Activated effector memory CD4-positive, alpha-beta T cell treated with Interleukin-2 at 50 U/mL for 16 hours (primary cell): ENCODE results near the gene RPS6KA2.
"Not testable (repeated sequence)": the region's sequence is repeated elsewhere in the genome, so short reads cannot be mapped to it uniquely, and the experiment has no call there.

ENCODE experiments used
- DNase-seq: peaks from one replicate; pipeline ENCODE4 v3.0.0-alpha.2; 2020

The RPS6KA2 gene

DNA sequence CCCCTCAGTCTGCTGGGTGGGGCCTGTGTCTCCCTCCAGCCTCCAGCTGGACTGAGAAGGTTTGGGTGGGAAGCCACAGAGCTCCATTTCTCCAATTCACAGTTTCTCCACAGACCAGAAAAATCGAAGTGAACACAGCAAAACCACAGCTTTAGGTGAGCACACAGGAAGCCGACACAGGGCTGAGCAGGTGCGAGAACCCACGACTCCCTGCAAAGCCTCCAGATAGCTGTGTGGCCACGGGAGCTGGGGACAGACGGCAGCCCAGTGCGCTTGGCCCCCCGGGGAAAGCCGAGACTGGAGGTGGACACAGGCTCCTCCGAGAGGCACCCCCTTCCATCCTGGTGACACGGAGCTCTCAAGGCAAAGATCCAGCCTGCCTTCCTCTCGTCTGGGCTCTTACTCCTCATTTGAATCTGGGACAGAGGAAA is 215.3 kb downstream of the RPS6KA2 start:
- DNase-seq: peak; percentile 46

DNA sequence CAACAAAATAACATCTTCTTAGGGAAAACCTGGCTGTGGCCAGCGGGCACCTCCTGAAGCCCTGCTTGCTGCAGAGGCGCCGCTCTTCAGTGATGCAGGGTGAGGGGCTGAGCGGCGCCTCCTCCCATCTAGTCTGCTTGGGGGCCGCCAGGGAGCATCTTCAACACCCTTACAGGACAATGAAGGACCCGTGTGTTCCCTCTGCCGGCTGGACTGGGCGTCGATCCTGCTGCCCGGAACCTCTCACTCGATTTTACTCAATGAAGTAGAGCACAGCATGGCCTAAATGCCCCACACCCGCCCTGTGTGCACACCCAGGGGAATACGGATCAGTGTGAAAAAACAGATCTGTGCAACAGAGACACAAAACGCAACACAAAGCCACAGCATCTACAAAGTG is 215.8 kb downstream of the RPS6KA2 start:
- DNase-seq: no peak

DNA sequence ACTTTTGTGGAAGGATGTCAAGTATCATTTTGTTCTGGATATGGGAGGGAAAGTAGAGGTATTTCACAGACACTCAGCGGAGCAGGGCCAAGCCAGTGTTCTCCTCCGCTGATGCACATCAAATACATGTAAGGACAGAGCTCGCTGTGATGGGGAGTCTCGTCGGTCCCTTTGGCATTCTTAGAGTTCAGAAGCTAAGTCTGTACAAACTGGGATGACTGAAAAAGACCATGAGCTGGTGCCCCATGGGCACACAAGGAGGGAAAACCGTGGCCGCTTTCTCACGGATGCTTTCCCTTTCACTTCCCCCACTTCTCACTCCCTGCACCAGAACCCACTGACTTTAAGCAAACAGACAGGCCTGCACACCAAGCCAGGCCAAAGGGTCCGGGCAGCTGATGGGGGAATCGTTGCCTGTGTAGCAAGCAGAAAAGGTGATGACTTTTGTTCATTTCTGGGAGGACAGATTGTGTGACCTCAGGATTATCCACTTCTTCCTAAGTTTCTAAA is 216.6 kb downstream of the RPS6KA2 start:
- no peak for DNase-seq

DNA sequence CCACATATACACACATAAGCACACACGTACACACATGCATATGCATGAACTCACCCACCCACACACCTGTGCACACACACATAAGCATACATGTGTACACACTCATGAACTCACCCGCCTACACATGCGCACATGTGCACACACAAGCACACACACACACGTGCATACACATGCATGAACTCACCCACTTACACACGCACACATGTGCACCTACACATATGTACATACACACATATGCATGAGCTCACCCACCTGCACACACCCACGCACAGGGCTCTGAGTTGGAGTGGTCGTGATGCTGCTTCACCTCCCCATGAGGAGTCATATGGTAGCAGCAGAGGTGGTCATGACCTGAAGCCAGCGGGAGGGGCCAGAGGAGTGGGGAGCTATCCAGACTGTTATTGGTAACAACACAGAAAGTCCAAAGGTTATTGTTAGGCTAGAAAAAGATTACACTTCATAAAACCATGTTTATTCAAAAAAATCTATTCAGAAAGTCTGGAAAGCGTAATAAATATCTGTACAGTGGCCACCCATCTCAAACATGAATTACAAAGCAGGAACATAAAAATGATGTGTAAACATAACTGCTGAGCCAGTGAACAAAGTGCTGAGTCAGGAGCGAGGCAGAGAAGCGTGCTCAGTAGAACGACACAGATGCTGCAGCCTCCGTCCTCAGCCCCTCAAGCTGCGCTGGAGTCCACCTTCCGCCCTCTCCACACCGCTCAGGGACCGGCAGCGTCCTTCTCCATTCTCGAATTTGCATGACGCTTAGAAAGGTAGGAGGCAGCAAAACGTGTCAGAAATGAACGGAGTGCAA is 217.9 kb downstream of the RPS6KA2 start:
- DNase-seq: no peak

DNA sequence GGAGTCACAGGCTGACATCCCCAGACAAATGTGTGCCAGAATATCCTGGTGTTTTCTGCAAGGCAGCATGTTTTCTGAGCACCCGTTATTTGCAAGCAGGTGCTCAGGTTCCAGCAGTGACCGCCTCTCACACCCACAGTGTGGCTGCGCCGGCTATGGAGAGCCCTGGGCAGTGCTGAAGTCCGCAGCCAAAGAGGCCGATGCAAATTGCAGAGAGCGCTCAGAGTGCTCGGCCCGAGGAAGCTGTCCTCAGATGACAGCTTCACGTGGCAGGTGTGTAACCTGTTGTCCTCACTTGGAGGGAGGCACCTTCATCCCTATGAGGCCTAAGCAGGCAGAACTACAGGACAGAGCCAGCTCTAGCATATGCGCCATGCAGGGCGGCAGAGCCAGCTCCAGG is 220.9 kb downstream of the RPS6KA2 start:
- DNase-seq: no peak

DNA sequence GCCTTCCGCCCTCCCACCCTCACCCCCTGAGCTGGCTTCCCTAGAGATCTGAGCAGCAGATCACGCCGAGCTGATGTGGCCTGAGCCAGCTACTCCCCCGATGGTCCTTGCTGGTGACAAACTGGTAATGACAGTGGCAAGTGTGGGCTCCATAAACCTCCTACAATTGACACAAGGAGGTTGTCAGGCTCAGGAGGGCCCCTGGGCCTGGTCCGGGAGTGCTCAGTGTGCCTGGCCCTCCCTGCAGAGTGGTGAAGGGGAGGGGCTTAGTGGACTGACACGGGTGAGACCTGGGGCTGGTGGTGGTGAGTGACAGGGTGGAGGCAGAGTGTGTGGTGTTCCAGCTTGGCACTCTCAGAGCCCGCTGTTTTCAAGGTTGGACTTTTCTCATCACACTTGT is 221.7 kb downstream of the RPS6KA2 start:
- DNase-seq: no peak

DNA sequence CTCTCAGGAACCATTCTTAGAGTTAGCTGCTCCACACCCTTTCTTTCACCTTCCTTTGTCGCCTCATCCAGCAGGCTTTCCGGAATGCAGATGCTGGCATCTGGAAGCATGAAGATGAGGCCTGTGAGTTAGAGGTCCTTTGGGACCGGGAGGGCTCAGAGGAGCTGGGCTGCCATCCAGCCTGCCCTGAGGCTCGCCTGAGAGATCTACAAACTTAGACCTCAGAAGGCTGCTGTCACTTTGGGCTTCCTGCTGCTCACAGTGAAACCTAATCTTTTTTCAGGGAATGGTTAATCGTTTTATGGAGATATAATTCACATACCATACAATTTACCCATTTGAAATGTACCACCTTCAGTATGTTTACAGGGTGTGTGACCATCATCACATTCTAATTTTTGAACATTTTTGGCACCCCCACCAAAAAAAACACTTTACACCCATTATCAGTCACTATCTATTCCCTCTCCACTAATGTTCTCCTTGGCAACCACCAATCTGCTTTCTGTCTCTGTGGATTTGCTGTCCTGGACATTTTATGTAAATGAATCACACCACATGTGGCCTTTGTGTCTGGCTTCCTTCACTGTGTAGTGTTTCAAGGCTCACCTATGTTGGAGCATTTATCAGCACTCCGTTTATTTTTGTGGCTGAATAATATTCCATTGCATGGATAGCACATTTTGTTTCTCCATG is 224.3 kb downstream of the RPS6KA2 start:
- DNase-seq: no peak

DNA sequence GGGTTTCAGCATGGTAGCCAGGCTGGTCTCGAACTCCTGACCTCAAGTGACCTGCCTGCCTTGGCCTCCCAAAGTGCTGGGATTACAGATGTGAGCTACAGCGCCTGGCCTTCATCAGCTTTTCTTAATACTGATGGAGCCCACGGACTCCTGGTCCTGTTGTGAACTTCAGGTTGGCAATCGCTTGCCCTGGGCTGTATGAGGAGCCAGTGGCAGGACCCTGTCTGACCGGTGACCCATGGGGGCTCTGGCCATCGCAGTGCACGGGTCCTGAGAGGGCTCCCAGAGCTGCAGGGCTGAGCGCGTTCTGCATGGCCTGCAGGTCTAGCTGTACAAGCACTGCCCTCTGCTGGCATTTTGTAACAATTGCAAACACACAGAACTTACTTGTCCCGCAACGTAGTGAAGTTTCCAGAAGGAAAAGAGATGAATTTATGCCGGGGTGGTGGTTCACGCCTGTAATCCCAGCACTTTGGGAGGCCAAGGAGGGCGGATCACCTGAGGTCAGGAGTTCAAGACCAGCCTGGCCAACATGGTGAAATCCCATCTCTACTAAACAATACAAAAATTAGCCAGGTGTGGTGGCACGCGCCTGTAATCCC is 226.3 kb downstream of the RPS6KA2 start:
- peak; percentile 32 for DNase-seq

DNA sequence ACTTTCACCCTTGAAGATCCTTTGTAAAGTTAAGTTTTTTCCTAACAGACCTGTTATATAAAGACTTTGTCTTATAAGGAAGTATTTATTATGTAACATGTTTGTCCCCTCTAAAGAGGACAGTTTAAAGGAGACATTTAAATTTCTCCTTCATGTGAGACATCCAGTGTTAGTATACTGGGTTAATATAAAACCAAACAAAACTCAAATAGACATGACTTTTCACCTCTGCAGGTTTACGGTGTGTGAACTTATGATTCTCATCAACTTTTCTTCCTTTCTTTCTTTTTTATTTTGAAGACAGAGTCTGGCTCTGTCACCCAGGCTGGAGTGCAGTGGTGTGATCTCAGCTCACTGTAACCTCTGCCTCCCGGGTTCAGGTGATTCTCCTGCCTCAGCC is 226.9 kb downstream of the RPS6KA2 start:
- DNase-seq: no peak

DNA sequence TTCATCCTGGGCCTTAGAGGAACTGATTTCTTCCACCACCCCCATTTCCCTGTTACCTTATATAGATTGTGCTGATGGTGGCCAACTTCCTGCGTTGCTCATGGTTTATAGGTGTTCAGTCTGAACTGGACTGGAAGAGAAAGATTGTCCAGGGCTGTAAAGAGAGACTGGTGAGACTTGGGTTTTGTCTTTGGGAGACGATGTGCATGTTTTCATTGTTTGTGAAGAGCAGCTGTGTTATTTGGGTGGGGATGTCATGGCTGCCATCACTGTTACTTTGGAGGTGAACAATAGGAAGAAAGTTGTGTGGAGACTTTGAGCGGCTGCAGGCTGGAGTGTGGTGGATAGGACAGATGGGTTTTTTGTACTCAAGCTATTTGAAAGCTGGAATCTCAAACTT is 228.7 kb downstream of the RPS6KA2 start:
- no peak for DNase-seq

DNA sequence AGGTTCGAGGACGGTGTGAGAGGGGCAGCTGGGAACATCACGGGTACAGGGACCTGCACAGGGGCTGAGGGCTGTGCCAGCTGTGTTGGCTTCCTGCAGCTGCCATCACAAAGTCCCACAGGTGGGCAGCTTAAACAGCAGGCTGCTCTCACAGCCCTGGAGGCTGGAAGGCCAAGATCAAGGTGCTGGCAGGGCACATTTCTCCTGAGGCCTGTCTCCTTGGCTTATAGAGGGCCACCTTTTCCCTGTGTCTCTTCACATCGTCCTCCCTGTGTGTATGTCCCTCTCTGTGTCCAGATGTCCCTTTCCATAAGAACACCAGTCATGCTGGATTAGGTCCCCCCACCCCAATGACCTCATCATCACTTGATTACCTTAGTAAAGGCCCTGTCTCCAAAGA is 229.2 kb downstream of the RPS6KA2 start:
- no peak for DNase-seq

DNA sequence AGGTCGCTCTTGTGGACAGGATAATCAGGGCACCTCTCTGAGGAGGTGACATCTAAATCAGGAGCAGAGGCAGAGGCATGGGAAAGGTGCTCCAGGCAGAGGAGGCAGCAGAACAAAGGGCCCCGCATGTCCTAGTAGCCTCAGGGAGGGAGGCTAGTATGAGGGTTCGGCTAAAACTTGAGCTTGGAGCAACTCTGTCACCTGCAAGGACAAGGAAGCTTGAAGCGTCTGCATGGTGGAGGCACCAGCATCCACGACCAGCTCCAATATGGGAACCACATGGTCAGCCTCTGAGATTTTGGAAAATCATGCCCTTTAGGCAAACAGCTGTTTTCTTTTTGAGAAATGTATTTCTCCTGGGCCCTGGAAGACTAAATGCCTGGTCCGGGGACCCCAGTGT is 231.3 kb downstream of the RPS6KA2 start:
- no peak for DNase-seq

DNA sequence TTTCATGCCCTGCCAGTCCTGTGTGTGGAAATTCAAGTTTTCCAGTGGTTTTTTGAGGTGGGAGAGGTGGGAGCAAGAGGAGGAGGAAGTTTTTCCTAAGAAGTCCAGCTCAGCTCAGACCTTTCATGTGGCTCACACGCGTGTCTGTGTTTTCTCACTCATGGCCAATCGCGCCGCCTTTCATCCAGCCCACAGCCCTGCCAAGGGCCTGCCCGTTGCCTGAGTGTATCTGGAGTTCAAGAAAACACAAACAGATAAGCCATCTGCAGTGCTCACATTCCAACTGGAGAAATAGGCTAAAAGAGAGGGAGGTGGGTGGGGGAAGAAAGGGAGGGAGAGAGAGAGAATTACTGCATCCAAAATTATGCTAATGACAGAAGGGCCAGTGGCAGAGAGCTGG is 231.7 kb downstream of the RPS6KA2 start:
- DNase-seq: no peak

DNA sequence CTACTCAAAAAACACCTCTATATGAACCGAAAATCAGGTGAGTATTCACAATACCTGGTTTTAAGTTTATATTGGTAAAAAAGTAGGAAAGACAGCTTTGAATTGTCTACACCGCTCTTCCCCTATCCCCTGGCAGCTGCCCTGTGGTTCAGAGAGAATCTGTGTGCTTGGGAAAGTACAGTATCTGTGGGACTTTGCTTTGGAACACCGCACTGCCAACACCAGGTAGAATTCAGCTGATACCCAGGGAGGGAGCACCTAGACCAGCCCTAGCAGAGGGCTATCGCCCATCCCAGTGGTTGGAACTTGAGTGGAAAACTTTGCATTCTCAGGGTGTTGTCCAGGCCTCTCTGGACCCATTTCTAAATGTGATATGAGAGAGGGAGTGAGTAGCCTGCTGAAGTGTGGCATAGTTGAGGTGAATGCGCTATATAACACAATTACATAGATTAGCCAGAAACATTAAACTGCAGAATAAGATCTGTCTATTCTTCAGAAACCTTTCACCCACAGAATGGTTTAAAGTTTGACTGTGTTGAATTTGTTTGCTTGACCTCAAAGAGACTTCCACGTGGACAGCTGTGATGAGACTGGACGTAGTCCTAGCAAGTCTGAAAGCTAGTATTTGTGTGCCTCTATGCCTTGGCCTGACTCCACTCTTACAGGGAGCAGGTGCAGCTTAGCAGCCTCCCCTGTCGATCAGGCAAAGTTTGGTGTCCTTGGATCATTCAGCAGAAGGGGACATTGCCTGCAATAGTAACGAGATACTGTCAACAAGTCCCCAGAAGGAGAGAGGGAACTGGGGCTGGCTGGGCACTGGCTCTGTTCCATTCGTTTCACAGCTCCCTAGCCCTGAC is 232.8 kb downstream of the RPS6KA2 start:
- DNase-seq: no peak

DNA sequence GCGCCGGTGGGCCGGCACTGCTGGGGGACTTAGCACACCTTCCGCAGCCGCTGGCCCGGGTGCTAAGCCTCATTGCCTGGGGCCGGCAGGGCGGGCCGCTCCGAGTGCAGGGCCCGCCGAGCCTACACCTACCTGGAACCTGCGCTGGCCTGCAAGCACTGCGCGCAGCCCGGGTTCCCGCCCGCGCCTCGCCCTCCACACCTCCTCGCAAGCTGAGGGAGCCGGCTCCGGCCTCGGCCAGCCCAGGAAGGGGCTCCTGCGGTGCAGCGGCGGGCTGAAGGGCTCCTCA is 233.6 kb downstream of the RPS6KA2 start:
- DNase-seq: no peak

DNA sequence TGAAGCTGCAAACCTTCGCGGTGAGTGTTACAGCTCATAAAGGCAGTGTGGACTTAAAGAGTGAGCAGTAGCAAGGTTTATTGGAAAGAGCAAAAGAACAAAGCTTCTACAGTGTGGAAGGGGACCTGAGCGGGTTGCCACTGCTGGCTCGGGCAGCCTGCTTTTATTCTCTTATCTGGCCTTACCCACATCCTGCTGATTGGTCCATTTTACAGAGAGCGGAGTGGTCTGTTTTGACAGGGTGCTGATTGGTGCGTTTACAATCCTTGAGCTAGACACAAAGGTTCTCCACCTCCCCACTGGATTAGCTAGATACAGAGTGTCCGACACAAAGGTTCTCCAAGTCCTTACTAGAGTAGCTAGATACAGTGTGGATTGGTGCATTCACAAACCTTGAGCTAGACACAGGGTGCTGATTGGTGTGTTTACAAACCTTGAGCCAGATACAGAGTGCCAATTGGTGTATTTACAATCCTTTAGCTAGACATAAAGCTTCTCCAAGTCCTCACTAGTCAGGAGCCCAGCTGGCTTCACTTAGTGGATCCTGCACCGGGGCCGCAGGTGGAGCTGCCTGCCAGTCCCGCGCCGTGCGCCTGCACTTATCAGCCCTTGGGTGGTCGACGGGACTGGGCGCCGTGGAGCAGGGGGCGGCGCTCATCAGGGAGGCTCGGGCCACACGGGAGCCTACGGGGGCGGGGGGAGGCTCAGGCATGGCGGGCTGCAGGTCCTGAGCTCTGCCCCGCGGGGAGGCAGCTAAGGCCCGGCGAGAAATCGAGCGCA is 234.1 kb downstream of the RPS6KA2 start:
- DNase-seq: not testable (repeated sequence)

DNA sequence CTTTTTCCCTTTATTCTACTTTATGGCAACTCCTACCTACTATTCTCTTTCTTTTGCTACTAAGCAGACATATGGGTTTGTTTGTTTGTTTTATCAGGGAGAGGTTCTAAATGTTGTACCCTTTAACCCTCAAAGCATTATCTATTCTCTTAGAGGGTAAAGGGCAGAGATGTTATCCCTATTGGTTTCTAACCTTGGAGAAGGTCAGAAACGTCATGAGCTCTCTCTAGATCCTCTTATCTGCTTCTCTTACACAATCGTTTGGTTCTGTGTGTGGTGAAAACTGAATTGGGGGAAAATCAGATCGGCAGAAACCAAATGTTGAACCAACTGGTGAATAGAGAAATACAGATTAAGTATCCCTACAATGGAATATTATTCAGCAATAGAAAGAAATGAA is 237.9 kb downstream of the RPS6KA2 start:
- no peak for DNase-seq

DNA sequence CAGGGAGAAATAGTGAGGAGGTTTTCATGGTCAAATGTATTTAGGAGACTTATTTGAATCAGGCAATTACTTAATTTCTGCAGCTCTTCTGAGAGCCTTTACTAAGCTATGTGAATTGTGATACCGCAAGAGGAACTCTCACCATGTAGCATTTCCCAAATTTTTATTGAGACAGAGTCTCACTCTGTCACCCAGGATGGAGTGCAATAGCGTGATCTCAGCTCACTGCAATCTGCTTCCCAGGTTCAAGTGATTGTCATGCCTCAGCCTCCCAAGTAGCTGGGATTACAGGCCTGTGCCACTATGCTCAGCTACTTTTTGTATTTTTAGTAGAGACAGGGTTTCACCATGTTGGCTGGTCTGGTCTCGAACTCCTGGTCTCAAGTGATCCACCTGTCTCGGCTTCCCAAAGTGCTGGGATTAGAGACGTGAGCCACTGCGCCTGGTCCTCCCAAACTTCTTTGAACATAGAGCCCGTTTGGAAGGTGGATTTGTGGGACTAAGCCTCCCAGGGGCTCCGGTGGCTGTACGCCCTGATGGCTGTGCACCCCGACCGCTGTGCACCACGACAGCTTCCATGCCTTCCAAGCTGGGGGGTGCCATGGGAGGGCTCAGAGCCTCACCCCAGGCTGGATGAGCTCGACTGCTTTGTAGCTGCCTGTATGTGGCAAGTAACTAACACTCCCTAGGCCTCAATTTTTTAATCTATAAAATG is 238.6 kb downstream of the RPS6KA2 start:
- DNase-seq: no peak

DNA sequence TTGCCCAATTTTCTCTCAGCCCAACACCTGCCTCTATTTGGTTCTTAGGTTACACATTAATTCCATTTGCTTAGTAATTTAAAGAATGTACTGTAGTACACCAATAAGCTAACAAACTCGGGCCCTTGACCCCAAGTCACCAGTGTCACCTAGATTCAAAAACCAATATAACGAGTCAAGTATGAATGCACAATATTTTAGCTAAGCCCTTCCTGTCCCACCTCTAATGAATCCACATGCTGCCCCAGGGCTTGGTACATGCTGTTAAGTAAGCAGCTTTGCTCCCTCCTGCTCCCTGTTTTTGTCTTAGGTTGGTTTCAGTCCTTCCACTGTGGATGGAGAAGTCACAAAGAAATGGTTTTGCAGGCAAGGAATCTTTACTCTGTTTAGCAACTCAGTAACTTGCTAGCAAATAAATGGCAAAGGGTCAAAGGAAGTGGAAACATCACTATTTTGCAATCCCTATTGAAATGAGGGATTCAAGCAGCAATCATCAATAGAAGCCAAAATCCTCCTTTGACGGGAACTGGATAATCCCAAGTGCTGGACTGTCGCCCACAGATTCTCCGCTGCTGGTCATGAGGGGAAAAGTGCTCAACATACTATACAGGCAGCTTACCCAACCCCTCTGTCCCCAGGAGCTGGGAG is 239.3 kb downstream of the RPS6KA2 start:
- DNase-seq: no peak

DNA sequence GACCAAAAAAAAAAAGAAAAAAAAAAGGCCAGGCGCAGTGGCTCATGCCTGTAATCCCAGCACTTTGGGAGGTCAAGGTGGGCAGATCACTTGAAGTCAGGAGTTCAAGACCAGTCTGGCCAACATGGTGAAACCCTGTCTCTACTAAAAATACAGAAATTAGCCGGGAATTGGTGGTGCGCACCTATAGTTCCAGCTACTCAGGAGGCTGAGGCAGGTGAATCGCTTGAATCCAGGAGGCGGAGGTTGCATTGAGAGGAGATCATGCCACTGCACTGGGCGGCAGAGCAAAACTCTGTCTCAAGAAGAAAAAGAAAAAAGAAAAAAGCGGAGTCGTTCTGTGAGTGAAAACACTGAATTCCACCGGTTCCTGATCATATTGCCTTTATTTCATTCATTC is 240.0 kb downstream of the RPS6KA2 start:
- not testable (repeated sequence) for DNase-seq

DNA sequence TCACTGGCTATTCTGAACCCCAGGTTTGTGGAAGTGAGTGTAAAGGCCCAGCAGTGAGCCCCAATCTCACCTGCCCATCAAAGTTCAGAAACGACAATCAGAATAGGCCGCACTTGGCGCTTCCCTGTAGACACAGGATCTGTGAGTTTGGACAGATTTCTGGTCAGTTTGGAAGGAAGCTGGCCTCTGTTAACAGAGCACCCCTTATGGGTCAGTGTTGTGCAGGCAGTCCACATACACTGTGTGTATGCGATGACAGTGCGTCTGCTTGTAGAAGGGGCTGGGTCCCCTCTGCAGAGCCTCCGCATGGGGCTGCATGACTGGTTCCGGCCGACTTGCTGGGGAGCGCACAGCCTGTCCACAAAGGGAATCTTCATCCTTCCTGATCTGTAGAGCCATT is 240.9 kb downstream of the RPS6KA2 start:
- no peak for DNase-seq
